Activated CD8-positive, alpha-beta memory T cell treated with anti-CD3 and anti-CD28 coated beads for 4 hours (primary cell): ENCODE results near the gene CERT1.
"Not testable (repeated sequence)": the region's sequence is repeated elsewhere in the genome, so short reads cannot be mapped to it uniquely, and the experiment has no call there.

Source experiments
- DNase-seq, 2 donors: peaks; one replicate each; pipeline ENCODE4 v3.0.0-alpha.2; 2020; ENCODE audit warnings: low read depth in 2 of 2

The CERT1 gene

DNA sequence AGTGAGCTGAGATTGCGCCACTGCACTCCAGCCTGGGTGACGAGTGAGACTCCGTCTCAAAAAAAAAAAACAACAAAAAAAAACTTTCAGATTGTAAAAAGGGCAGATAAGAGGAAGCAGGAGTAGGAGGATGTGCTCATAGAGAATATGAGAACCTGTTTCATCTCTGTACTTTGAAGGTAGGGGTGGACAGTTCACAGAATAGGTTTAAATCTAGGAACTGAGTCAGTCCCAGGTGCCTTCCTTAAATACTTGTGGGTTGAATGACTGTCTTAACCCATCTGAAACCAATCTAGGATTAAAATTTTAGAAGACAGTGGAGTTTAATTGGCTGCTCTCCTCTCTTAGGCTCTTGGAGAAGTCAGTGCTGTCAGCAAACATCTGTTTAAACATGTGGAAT lies 12.6 kb upstream of the CERT1 start:
- DNase-seq: no peak

GRCh38 chr5:75523275-75523674 lies 11.8 kb upstream of the CERT1 start:
- DNase-seq: no peak

DNA sequence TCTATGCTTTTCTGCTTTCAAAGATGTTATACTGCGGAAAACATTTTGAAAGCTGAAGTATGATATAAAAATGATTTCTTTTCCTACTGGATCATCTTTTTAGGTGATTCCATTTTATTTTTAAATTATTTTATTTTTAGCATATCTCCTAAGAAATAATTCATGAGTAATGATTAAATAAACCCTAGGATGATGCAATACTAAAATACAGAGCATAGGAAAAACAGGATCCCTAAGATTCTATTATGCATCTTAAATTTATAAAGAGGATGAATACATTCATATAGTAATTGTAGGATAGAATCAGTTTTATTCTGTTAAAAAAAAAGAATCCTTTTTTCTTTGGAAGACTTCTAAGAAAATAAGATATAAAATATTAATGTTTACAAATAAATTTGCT lies 11.1 kb upstream of the CERT1 start:
- no peak for DNase-seq

DNA sequence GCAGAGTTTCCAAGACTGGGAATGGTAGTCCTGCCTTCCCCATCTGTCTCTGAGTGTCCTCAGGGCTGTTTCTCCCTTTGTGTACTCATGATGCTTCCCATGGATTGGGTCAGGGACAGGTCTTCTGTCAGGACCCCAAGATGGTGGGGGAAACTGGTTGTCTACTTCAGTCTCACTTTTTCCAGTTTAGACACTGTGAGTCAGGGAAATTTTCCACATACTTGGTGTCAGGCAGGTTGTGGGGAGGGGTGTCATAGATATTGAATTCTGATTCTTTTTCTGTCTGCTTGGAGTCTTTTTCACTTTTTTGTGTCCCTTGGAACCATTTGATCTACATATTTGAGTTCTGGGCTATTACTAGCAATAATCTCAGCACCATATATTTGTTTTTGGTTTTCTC lies 10.6 kb upstream of the CERT1 start:
- no peak for DNase-seq

- DNase-seq: no peak
These were observed 9.8 kb upstream of the CERT1 start for GRCh38 chr5:75521195-75521594.

DNA sequence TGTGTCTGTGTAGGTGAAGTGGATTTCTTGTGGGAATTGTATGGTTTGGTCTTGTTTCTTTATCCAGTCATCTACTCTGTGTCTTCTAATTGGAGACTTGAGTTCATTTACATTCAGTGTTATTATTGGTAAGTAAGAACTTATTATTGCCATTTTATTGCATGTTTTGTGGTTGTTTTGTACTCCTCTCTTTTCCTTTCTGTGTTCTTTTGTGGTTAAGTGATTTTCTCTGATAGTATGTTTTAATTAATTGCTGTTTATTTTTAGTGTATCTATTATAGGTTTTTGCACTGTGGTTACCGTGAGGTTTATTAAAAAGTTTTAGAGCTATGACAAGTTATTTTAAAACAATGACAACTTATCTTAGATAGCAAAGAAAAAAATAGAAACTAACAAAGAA lies 8.3 kb upstream of the CERT1 start:
- no peak for DNase-seq

DNA sequence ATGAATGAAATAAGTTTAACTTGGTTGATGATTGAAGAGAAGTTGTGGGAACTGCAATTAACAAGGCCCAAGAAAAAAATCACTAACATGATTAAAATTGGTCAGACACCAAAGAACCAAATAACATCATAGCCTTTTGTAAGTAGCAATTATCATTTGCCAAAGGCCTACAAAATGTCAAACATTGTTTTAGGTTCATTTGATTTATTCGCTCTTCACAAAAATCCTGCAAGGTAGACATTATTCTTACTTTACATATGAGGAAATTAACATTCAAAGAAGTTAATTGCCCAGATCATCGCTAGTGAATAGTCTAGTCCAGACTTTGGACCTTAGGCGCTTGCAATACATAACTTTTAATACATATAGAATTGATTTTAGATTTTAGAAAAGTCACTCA lies 2.9 kb upstream of the CERT1 start:
- no peak for DNase-seq

DNA sequence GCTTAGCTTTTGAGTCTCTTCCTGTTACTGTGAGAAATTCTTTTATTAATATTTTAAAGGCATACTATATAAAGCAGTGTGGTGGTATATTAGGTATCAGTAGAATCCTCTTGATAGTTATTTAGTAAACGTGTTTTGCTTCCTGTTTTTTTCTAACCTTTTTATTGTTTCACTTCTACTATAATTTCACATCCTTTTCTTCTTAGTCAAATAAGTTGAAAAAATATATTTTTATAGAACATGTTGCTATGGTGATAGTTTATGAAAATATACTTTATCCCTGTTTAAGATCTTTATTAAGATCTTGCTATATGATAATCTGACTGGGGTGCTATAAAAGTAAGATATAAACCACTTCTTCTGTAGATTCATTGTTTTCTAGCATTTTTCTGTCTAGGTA lies 2.4 kb upstream of the CERT1 start:
- DNase-seq: no peak

GRCh38 chr5:75512383-75513074 lies 1.1 kb upstream of the CERT1 start:
- DNase-seq: no peak

DNA sequence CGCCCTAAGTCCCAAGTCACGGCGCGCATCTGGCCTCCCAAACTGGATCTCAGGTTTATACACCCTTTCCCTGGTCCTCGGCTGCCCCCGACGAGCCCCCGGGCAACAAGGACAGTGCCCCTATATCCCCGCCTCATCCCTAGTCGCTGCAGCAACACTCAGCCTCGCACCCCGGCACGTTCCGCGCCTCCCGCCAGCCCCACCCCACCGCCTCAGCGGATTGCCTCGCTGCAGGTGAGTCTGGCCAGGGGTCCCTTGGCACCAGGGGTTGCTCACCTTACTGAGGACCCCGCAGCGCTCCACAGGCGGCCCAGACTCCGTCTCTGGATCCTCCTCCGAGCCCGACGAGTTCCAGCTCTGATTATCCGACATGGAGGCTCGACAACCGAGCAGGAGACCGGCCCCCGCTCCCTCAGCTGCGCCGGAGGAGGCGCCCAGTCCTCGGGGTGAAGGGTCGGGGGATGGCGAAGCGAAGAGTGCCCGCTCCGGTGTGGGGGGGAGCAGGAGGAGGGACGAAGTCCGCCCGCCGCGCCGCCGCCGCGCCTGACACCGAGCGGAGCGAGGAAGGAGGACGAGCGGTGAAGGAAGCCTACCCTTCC lies 494 bp downstream of the CERT1 start:
- DNase-seq: peak in 1 of 2 donors; percentile 3

DNA sequence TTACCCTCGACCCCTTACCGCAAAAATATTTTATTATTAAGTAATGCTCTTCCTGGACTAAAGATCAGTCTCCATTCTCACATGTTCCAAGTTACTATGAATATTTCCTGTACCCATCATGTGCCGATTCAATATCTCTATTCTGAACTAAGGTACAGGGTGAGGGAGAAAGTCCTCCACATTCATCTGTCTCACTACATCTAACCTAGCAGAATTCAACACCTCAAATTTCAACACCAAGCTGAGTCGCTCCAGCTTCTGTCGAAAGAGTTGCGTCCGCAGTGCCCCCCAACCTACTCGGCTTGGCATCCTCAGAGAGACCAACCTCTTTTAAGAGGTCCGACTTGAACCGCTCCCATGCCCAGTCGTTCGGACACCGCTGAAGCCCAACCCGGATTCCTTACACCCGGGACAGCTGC lies 1.0 kb downstream of the CERT1 start:
- DNase-seq: no peak

- DNase-seq: no peak
These were observed 1.5 kb downstream of the CERT1 start for GRCh38 chr5:75509956-75510355.

GRCh38 chr5:75509546-75509945 lies 1.9 kb downstream of the CERT1 start:
- DNase-seq: no peak

DNA sequence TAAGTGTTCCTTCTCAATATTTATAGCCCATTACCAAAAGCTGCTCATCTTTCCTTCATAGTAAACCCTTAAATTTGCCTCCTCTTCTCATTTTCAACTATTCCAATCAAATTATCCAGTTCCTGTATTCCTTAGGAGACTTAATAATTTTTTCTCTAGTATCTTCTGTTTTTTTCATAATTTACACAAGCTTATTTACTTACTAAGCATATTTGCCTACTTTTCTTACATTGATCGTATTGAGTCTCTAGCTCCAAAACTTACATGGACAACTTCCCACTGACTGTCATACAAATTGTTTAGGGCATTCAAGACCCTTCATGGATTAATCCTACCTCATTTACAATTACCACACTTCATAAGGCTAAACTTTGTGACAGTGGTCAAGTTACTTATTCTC lies 3.6 kb downstream of the CERT1 start:
- no peak for DNase-seq

- not testable (repeated sequence) for DNase-seq
These were observed 6.3 kb downstream of the CERT1 start for GRCh38 chr5:75505112-75505511.

- not testable (repeated sequence) for DNase-seq
These were observed 12.6 kb downstream of the CERT1 start for GRCh38 chr5:75498875-75499274.

DNA sequence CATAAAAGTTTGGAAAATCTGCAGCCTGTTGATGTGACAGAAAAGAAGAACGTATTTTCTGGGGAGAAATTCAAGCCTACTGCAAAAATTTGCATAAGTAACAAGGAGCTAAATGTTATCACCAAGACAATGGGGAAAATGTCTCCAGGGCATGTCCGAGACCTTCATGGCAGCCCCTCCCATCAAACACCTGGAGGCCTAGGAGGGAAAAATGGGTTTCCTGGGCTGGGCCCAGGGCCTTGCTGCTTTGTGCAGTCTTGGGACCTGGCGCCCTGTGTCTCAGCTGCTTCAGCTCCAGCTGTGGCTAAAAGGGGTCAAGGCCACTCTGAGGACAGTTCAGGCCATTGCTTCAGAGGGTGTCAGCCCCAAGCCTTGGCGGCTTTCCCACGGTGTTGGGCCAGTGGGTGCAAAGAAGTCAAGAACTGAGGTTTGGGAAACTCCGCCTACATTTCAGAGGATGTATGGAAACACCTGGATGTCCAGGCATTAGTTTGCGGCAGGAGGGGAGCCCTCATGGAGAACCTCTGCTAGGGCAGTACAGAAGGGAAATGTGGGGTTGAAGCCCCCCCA lies 13.1 kb downstream of the CERT1 start:
- no peak for DNase-seq

DNA sequence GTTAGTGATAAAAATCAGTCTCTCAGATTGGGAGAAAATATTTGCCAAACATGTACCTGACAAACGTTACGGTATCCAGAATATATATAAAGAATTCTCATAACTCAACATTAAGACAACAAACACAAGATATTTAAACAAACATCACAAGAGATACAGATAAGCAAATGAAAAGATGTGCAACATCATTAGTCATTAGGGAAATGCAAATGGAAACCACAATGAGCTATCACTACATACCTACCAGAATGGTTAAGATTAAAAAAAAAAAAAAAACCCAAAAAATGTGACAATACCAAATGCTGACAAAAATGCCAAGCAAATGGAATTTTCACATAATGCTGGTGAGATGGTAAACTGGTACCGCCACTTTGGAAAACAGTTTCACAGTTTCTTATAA lies 15.4 kb downstream of the CERT1 start:
- DNase-seq: no peak

DNA sequence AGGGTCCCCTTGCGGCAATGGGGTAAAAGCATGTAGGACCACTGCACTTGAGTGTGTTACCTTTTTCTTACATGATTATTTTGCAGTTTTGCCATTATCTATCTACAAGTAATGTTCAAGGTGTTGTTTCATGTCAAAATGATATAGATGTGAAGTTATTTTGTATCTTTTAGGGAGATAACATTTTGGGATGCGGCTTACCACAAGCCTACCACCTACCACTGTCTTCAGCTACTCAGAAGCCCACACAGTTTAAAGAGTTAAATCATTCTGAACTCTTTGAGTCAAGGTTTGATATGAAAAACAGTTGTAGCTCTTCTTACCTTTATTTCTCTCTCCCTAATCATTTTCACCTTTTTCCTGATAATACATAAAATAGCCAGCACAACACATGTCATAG lies 19.8 kb downstream of the CERT1 start:
- DNase-seq: no peak

DNA sequence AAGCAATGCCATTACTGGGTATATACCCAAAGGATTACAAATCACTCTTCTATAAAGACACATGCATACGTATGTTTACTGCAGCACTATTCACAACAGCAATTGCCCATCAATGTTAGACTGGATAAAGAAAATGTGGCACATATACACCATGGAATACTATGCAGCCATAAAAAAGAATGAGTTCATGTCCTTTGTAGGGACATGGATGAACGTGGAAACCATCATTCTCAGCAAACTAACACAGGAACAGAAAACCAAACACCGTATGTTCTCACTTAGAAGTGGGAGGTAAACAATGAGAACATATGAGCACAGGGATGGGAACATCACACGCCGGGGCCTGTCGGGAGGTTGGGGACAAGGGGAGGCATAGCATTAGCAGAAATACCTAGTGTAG lies 21.6 kb downstream of the CERT1 start:
- DNase-seq: not testable (repeated sequence)

- no peak for DNase-seq
These were observed 26.8 kb downstream of the CERT1 start for GRCh38 chr5:75484605-75485004.

- no peak for DNase-seq
These were observed 28.9 kb downstream of the CERT1 start for GRCh38 chr5:75482482-75482881.

GRCh38 chr5:75481024-75481423 lies 30.4 kb downstream of the CERT1 start:
- no peak for DNase-seq

GRCh38 chr5:75475364-75475763 lies 36.1 kb downstream of the CERT1 start:
- DNase-seq: no peak
